ENCODE results near the gene BMP7.
"Not testable (repeated sequence)": the region's sequence is repeated elsewhere in the genome, so short reads cannot be mapped to it uniquely, and the experiment has no call there.

Gene BMP7

GRCh38 chr20:57251344-57251743 lies 15.1 kb downstream of the BMP7 start:
- in situ Hi-C loops (cut with MboI; ENCODE audit: low sequenced_read_pairs): no loop called here

- in situ Hi-C loops (cut with MboI; ENCODE audit: low sequenced_read_pairs): no loop called here
Observed at GRCh38 chr20:57250607-57251343, 15.7 kb downstream of the BMP7 start.

GRCh38 chr20:57249772-57250171 lies 16.7 kb downstream of the BMP7 start:
- in situ Hi-C loops (cut with MboI; ENCODE audit: low sequenced_read_pairs): no loop called here

GRCh38 chr20:57249073-57249472 lies 17.4 kb downstream of the BMP7 start:
- in situ Hi-C loops (cut with MboI; ENCODE audit: low sequenced_read_pairs): no loop called here

GRCh38 chr20:57248132-57248797 lies 18.2 kb downstream of the BMP7 start:
- in situ Hi-C loops (cut with MboI; ENCODE audit: low sequenced_read_pairs): no loop called here

- in situ Hi-C loops (cut with MboI; ENCODE audit: low sequenced_read_pairs): no loop called here
Observed at GRCh38 chr20:57247292-57247965, 19.0 kb downstream of the BMP7 start.

GRCh38 chr20:57245997-57246396 lies 20.4 kb downstream of the BMP7 start:
- in situ Hi-C loops (cut with MboI; ENCODE audit: low sequenced_read_pairs): no loop called here

GRCh38 chr20:57244627-57245214 lies 21.7 kb downstream of the BMP7 start:
- in situ Hi-C loops (cut with MboI; ENCODE audit: low sequenced_read_pairs): no loop called here

- in situ Hi-C loops (cut with MboI; ENCODE audit: low sequenced_read_pairs): no loop called here
Observed at GRCh38 chr20:57244221-57244585, 22.2 kb downstream of the BMP7 start.

GRCh38 chr20:57243480-57244220 lies 22.8 kb downstream of the BMP7 start:
- in situ Hi-C loops (cut with MboI; ENCODE audit: low sequenced_read_pairs): no loop called here

GRCh38 chr20:57242414-57242813 lies 24.0 kb downstream of the BMP7 start:
- in situ Hi-C loops (cut with MboI; ENCODE audit: low sequenced_read_pairs): no loop called here

GRCh38 chr20:57241363-57241991 lies 25.0 kb downstream of the BMP7 start:
- in situ Hi-C loops (cut with MboI; ENCODE audit: low sequenced_read_pairs): no loop called here

GRCh38 chr20:57240581-57241362 lies 25.7 kb downstream of the BMP7 start:
- in situ Hi-C loops (cut with MboI; ENCODE audit: low sequenced_read_pairs): no loop called here

GRCh38 chr20:57239725-57240124 lies 26.7 kb downstream of the BMP7 start:
- in situ Hi-C loops (cut with MboI; ENCODE audit: low sequenced_read_pairs): not testable (repeated sequence)

- in situ Hi-C loops (cut with MboI; ENCODE audit: low sequenced_read_pairs): not testable (repeated sequence)
Observed at GRCh38 chr20:57239324-57239723, 27.1 kb downstream of the BMP7 start.

- in situ Hi-C loops (cut with MboI; ENCODE audit: low sequenced_read_pairs): no loop called here
Observed at GRCh38 chr20:57238089-57238488, 28.4 kb downstream of the BMP7 start.

- in situ Hi-C loops (cut with MboI; ENCODE audit: low sequenced_read_pairs): no loop called here
Observed at GRCh38 chr20:57237585-57237953, 28.9 kb downstream of the BMP7 start.

- in situ Hi-C loops (cut with MboI; ENCODE audit: low sequenced_read_pairs): no loop called here
Observed at GRCh38 chr20:57236813-57237584, 29.4 kb downstream of the BMP7 start.
